SK-N-SH (cell line): ENCODE results near the gene PROM2.

Experiments used
- CTCF ChIP-seq: fragments of 200-600 bp; sonication (generic); IDR thresholded peaks from 2 replicates; pipeline ENCODE4 v1.6.1; 2017; ENCODE audit warnings: antibody characterized with exemption, mild to moderate bottlenecking, moderate library complexity
- FOSL2 ChIP-seq: IDR thresholded peaks from 2 replicates; pipeline ENCODE4 v1.4.0; 2012; ENCODE audit warnings: low read depth, mild to moderate bottlenecking, moderate library complexity, borderline replicate concordance
- FOXJ3 ChIP-seq: sonication (generic); formaldehyde crosslinking; IDR thresholded peaks from 2 replicates; pipeline ENCODE4 v1.5.1; 2020; ENCODE audit warnings: mild to moderate bottlenecking, missing genetic modification reagents
- GABPA ChIP-seq: IDR thresholded peaks from 2 replicates; pipeline ENCODE4 v1.4.0; 2012; ENCODE audit warnings: low read depth, mild to moderate bottlenecking
- NFIC ChIP-seq: IDR thresholded peaks from 2 replicates; pipeline ENCODE4 v1.4.0; 2012; ENCODE audit warnings: borderline replicate concordance
- REST ChIP-seq: IDR thresholded peaks from 2 replicates; pipeline ENCODE4 v1.6.1; 2012; ENCODE audit warnings: mild to moderate bottlenecking, low read depth, low read length, moderate library complexity
- TAF1 ChIP-seq: IDR thresholded peaks from 2 replicates; pipeline ENCODE4 v1.6.1; 2012; ENCODE audit warnings: low read depth, mild to moderate bottlenecking, low read length, moderate library complexity, borderline replicate concordance
- TCF12 ChIP-seq: IDR thresholded peaks from 2 replicates; pipeline ENCODE4 v1.4.0; 2012
- YY1 ChIP-seq: IDR thresholded peaks from 2 replicates; pipeline ENCODE4 v1.4.0; 2012; ENCODE audit warnings: low read depth, mild to moderate bottlenecking
- ZBTB33 ChIP-seq: IDR thresholded peaks from 2 replicates; pipeline ENCODE4 v1.4.0; 2012; ENCODE audit warnings: low read depth, borderline replicate concordance

- TF ChIP-seq CTCF, result no peak
- no peak for TF ChIP-seq TCF12
- no peak for TF ChIP-seq ZBTB33
- TF ChIP-seq YY1, result no peak
- no peak for TF ChIP-seq TAF1
- TF ChIP-seq GABPA, result no peak
- no peak for TF ChIP-seq NFIC
- TF ChIP-seq FOXJ3 (CRISPR knock-in tag), result no peak
- TF ChIP-seq FOSL2, result no peak
- TF ChIP-seq REST, result no peak
Observed at GRCh38 chr2:95232232-95232631, 42.0 kb upstream of the PROM2 start.
